ENCODE results near the gene FBXL16.

The FBXL16 gene

GRCh38 chr16:740764-741505 is 35.3 kb upstream of the FBXL16 start, which contains the start of gene CIAO3:
TSS of gene CIAO3 (minus strand) at chr16:740997. CDS start at chr16:740985, 12 bp downstream.
- no peaks in the 10 kb centered on the region for H4K20me1 ChIP-seq (ENCODE audit: control insufficient read depth, insufficient read depth, low read depth, low read length)
- peak within 1 kb of the TSS; percentile 96 for H3K4me3 ChIP-seq (ENCODE audit: low read length)
- peak within 1 kb of the TSS; percentile 100 for H3K27ac ChIP-seq (ENCODE audit: low read depth, low read length)
- no peaks in the 10 kb centered on the region for H3K9me2 ChIP-seq (replicated peaks; ENCODE audit: control insufficient read depth, low read length)
- peaks cover 48% of the 10 kb centered on the region for H3K4me1 ChIP-seq (ENCODE audit: control insufficient read depth, low read length)
- no peaks in the 10 kb centered on the region for H3K9me3 ChIP-seq (ENCODE audit: control insufficient read depth, insufficient read depth, low read length)
- peaks cover 39% of the 10 kb centered on the region for H3K36me3 ChIP-seq (ENCODE audit: control insufficient read depth, low read length)
- H3K4me2 ChIP-seq (ENCODE audit: low read length) = peak within 1 kb of the TSS; percentile 100
- H3F3A ChIP-seq (ENCODE audit: control insufficient read depth, insufficient read depth) = peaks cover 15% of the 10 kb centered on the region
- no peaks in the 10 kb centered on the region for H3K27me3 ChIP-seq (ENCODE audit: control insufficient read depth, low read length)
- peaks cover 33% of the 10 kb centered on the region for H3K79me2 ChIP-seq (ENCODE audit: control insufficient read depth, low read length)
- TF ChIP-seq CTCF (IDR thresholded peaks at IDR 0.05; ENCODE audit: low read depth, low read length, poor library complexity, severe bottlenecking) = peak; percentile 87
- no peak for TF ChIP-seq EZH2phosphoT487 (IDR thresholded peaks at IDR 0.05; ENCODE audit: borderline replicate concordance, low read length)

DNA sequence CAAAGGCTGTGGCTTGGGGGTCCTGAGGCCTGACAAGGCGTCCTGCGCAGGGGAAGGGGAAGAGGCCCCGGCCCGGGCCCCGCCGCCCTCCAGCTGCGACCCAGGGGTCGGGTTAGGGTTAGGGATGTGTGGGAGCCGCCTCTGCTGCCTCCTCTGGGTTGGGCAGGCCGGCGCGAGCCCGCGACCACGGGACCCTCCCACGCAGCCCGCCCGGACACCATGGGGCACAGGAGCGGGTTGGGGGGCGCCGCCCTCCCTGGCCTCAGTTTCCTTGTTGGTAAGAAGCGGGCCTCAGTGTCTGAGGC is 34.8 kb upstream of the FBXL16 start:
- Histone ChIP-seq H3K79me2 (ENCODE audit: control insufficient read depth, low read length) (peaks cover 38% of the 10 kb centered on the region), H3K36me3 (ENCODE audit: control insufficient read depth, low read length) (peaks cover 44% of the 10 kb centered on the region), H3K27me3 (ENCODE audit: control insufficient read depth, low read length) (no peaks in the 10 kb centered on the region), H3K9me2 (replicated peaks; ENCODE audit: control insufficient read depth, low read length) (no peaks in the 10 kb centered on the region), H3K4me1 (ENCODE audit: control insufficient read depth, low read length) (peaks cover 54% of the 10 kb centered on the region), H3K27ac (ENCODE audit: low read depth, low read length) (peak overlapping the region; percentile 100), H3K4me2 (ENCODE audit: low read length) (peak overlapping the region; percentile 100), H3K4me3 (ENCODE audit: low read length) (peak overlapping the region; percentile 96), H4K20me1 (ENCODE audit: control insufficient read depth, insufficient read depth, low read depth, low read length) (no peaks in the 10 kb centered on the region), H3K9me3 (ENCODE audit: control insufficient read depth, insufficient read depth, low read length) (no peaks in the 10 kb centered on the region), H3F3A (ENCODE audit: control insufficient read depth, insufficient read depth) (peaks cover 15% of the 10 kb centered on the region)
- no peak for TF ChIP-seq EZH2phosphoT487 (IDR thresholded peaks at IDR 0.05; ENCODE audit: borderline replicate concordance, low read length)
- TF ChIP-seq CTCF (IDR thresholded peaks at IDR 0.05; ENCODE audit: low read depth, low read length, poor library complexity, severe bottlenecking) = no peak

GRCh38 chr16:739560-740458 is 34.2 kb upstream of the FBXL16 start:
- Histone ChIP-seq H3K79me2 (ENCODE audit: control insufficient read depth, low read length) (peaks cover 42% of the 10 kb centered on the region), H3K36me3 (ENCODE audit: control insufficient read depth, low read length) (peaks cover 50% of the 10 kb centered on the region), H3K4me3 (ENCODE audit: low read length) (peak overlapping the region; percentile 96), H3K27me3 (ENCODE audit: control insufficient read depth, low read length) (no peaks in the 10 kb centered on the region), H3K4me1 (ENCODE audit: control insufficient read depth, low read length) (peaks cover 55% of the 10 kb centered on the region), H3K9me3 (ENCODE audit: control insufficient read depth, insufficient read depth, low read length) (no peaks in the 10 kb centered on the region), H3K9me2 (replicated peaks; ENCODE audit: control insufficient read depth, low read length) (no peaks in the 10 kb centered on the region), H3F3A (ENCODE audit: control insufficient read depth, insufficient read depth) (peaks cover 15% of the 10 kb centered on the region), H4K20me1 (ENCODE audit: control insufficient read depth, insufficient read depth, low read depth, low read length) (no peaks in the 10 kb centered on the region), H3K27ac (ENCODE audit: low read depth, low read length) (peak overlapping the region; percentile 100), H3K4me2 (ENCODE audit: low read length) (peak overlapping the region; percentile 100)
- TF ChIP-seq CTCF (IDR thresholded peaks at IDR 0.05; ENCODE audit: low read depth, low read length, poor library complexity, severe bottlenecking) = no peak
- no peak for TF ChIP-seq EZH2phosphoT487 (IDR thresholded peaks at IDR 0.05; ENCODE audit: borderline replicate concordance, low read length)
